Globus pallidus (tissue), 1 donor: ENCODE measurements around the gene CEP170.

Source experiments
- DNase-seq: peaks from one replicate; pipeline ENCODE4 v3.0.0-alpha.2; 2015; ENCODE audit warnings: low spot score

CEP170 gene

GRCh38 chr1:243254927-243255790, at the start of gene CEP170:
TSS of gene CEP170 (minus strand) at chr1:243255281. CDS start at chr1:243225280, 30,001 bp downstream.
- DNase-seq, result peak; percentile 97

GRCh38 chr1:243301059-243301458, 46.0 kb upstream of the CEP170 start:
- DNase-seq, result no peak

- DNase-seq, result no peak
These were observed 44.0 kb upstream of the CEP170 start for GRCh38 chr1:243299069-243299468.

- no peak for DNase-seq
These were observed 39.6 kb upstream of the CEP170 start for GRCh38 chr1:243294723-243295121.

- DNase-seq, result no peak
These were observed 39.1 kb upstream of the CEP170 start for GRCh38 chr1:243293941-243294722.

- no peak for DNase-seq
These were observed 37.0 kb upstream of the CEP170 start for GRCh38 chr1:243292117-243292516.

GRCh38 chr1:243291292-243291691, 36.2 kb upstream of the CEP170 start:
- DNase-seq, result no peak

- no peak for DNase-seq
These were observed 33.0 kb upstream of the CEP170 start for GRCh38 chr1:243288062-243288461.

GRCh38 chr1:243287652-243288051, 32.6 kb upstream of the CEP170 start:
- DNase-seq, result peak; percentile 54

- no peak for DNase-seq
These were observed 32.0 kb upstream of the CEP170 start for GRCh38 chr1:243287123-243287460.

- no peak for DNase-seq
These were observed 31.5 kb upstream of the CEP170 start for GRCh38 chr1:243286409-243287122.

- DNase-seq, result no peak
These were observed 26.6 kb upstream of the CEP170 start for GRCh38 chr1:243281672-243282071.

GRCh38 chr1:243280571-243281129, 25.6 kb upstream of the CEP170 start:
- no peak for DNase-seq

GRCh38 chr1:243275316-243275715, 20.2 kb upstream of the CEP170 start:
- no peak for DNase-seq

- DNase-seq, result no peak
These were observed 18.9 kb upstream of the CEP170 start for GRCh38 chr1:243273945-243274344.

- DNase-seq, result no peak
These were observed 18.4 kb upstream of the CEP170 start for GRCh38 chr1:243273506-243273905.

- no peak for DNase-seq
These were observed 17.3 kb upstream of the CEP170 start for GRCh38 chr1:243272401-243272800.

GRCh38 chr1:243271996-243272395, 16.9 kb upstream of the CEP170 start:
- DNase-seq, result no peak

- DNase-seq, result peak; percentile 57
These were observed 15.2 kb upstream of the CEP170 start for GRCh38 chr1:243270097-243270864.

- DNase-seq, result no peak
These were observed 14.3 kb upstream of the CEP170 start for GRCh38 chr1:243269461-243269801.

GRCh38 chr1:243268751-243269460, 13.8 kb upstream of the CEP170 start:
- DNase-seq, result no peak
